Measurements from ENCODE around the gene IP6K1.
"Not testable (repeated sequence)": the region's sequence is repeated elsewhere in the genome, so short reads cannot be mapped to it uniquely, and the experiment has no call there.

Gene IP6K1

DNA sequence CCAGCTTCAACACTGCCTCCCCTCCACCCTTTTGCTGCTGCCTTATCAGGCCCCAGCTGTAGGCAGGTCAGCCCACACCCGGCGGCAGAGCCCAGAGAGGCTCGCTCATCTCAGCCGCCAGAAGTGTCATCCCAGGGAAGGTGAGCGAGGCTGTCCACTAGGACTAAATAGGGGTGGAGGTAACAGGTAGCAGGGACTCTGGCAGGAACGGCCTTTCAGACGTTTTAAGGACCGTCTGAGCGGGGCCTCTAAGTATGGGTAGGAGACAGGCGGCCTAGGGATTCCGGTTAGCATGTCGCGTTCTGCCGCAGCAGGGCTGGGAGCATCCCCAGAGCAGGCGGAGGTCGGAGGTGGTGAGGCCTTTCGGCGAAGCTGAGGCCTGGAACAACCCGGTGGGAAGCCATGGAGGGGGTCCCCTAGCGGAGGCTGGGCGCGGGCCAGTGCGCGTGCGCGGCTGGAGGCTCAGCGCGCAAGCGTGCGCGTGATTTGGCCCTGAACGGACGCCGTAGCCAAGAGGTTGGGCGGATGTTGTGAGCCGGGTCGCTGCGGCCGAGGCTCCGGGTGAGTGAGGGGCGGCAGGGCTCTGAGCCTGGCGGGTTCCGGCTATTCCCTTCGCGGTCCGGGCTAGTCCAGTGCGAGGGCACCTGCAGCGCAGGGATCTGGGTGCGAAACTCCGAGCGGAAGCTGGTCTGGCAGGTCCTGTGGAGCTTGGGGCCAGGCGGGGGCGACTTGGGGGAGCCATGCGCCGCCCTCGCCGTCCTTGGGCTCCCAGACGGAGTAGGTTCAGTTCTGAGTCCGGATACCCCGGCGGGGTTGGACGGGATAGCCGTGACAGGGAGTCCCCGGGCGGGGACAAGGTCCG is 97.1 kb downstream of the IP6K1 start, which contains the start of the genes MST1 and RNF123:
TSS of gene MST1 (minus strand) at position 429 of the 862 bp plus-strand sequence. CDS start 783 bp downstream, outside the sequence.
TSS of gene RNF123 (plus strand) at position 512 of the 862 bp plus-strand sequence. CDS start 1,609 bp downstream, outside the sequence.
- peak; percentile 85 to 91 for DNase-seq (ENCODE audit: low read depth in 2 of 2)

DNA sequence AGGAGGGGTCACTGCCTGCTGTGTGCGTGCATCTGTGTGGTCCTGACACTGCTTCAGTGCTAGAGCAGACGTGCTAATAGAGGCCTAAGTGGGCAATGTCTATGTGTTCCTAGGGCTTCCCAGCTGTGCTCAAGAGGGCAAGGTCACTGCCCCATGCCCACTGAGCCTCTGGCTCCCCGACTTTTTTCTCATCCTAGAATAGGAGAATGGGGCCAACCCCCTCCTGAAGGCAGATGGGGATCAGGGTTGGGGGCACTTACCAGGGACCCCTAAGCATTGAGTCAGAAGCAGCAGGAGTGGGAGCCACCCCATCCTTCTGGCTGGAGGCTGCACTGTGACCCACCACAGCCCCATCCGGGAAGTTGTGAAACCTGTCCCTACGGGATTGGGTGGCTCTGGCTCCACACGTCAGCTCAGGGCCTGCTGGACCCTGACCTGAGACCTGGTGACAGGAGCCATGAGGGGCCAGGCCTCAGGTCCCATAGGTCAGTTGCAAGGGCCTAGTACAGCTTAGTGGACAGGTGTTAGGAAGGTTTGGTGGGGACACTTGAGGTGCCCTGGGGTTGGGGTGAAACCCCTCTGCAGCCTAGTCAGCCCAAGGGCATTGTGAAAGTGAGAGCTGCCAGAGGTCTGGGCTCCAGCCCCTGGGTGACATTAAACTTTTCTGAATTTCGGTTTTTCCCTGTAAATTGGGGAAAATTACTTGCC is 97.8 kb downstream of the IP6K1 start:
- DNase-seq (ENCODE audit: low read depth in 2 of 2) = not testable (repeated sequence)

DNA sequence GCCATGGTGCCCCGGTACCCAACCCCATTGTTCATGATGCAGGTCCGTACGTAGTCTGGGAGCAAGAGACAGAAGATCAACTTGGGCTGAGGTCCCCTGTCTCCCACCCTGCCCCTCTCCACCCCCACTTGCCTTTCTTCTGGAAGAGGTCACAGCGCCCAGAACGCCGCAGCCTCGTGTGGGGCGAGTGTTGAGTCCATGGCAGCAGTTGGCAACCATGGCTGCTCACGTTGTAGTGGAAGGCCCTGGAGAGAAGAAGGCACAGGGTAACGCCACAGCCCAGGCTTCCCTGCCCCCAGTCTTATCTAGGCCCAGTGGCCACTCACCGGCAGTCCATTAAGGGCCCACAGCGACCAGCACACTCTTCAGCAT is 98.9 kb downstream of the IP6K1 start:
- DNase-seq (ENCODE audit: low read depth in 2 of 2) = not testable (repeated sequence)

DNA sequence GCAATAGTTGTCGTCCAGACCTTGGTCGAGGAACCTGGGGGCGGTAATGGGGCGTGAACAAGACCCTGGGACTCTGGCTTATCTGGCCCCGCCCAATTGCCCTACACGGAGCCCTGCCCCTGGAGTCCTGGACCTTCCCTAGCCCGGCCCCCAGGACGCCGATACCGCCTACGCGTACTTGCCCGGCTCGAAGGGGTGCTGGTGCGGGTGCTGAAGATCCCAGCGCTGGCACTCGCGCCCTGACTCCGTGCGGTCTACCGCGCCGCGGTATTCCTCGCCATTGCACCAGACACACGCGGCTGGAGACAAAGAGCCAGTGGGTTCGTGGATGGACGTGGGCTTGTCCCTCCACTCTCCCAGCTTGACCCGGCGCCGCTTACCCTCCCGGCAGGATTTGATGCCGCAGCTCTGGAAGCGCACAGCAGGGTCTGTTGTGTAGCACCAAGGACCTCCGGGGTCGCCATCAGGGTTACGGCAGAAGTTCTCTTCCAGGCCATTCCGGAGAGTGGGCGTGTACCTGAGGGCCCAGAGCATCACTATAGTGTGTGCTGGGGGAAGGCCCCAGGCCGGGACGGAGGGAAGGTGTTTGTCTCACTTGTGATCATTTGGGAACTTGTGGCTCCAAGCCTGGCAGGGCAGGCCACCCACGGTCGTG is 99.4 kb downstream of the IP6K1 start:
- peak in 1 of 2 donors; percentile 37 for DNase-seq (ENCODE audit: low read depth in 2 of 2)

- not testable (repeated sequence) for DNase-seq (ENCODE audit: low read depth in 2 of 2)
Measured at GRCh38 chr3:49686346-49686745, 100.0 kb downstream of the IP6K1 start.

- not testable (repeated sequence) for DNase-seq (ENCODE audit: low read depth in 2 of 2)
Measured at GRCh38 chr3:49685846-49686245, 100.5 kb downstream of the IP6K1 start.

DNA sequence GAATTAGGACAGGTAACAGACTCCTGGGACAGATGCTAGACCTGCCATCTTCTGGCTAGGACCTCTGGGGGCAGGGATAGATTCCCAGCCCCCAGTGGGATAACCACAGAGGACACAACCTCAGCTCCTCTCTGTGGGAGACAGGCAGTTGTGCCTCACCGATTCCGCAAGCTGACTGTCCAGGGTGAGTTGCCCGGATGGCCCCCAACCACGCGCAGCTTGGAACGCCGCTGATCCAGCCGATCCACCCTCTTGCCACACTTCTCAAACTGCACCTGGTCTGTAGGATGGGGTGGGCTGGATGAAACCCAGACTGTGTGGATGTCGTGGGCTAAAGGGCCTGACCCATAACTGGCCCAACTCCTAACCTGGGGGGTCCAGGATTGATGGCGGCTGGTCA is 101.2 kb downstream of the IP6K1 start:
- DNase-seq (ENCODE audit: low read depth in 2 of 2) = not testable (repeated sequence)

DNA sequence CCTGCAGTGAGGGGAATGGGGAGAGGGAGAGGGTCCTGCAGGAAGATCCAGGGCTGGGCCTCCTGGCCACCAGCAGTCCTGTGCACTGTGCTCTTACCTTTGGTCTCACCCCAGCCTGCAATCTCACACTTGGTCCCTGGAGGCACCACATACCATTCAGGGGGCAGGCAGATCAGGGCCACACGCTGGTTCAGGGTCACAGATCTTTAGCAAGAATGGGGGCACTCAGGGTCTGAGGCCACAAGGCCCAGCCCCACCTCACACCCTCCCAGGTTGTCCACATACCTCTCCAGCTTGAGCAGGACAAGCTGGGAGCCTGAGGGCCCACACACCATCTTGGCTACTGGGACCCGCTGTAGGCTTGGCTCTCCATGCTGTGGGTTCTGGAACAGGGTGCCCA is 101.9 kb downstream of the IP6K1 start:
- not testable (repeated sequence) for DNase-seq (ENCODE audit: low read depth in 2 of 2)

DNA sequence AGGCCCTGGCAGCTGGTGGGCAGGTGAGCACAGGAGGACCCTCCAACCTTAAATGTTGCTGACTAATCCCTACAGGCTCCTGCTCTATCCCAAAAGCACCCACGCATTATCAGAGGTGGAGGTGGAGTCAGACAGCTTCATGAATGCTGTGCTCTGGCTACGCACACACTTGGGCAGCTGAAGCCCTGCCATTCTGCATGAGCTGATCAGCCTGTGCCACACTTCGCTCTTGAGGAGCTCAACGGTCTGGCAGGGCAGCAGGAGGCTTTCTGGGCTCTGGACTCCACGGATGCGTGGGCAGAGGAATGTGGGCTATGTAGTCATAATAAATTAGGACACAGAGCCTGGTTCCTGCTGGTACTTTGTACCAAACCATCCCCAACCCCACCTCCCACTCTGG is 103.2 kb downstream of the IP6K1 start:
- no peak for DNase-seq (ENCODE audit: low read depth in 2 of 2)

- DNase-seq (ENCODE audit: low read depth in 2 of 2) = no peak
Measured at GRCh38 chr3:49681543-49681942, 104.8 kb downstream of the IP6K1 start.

DNA sequence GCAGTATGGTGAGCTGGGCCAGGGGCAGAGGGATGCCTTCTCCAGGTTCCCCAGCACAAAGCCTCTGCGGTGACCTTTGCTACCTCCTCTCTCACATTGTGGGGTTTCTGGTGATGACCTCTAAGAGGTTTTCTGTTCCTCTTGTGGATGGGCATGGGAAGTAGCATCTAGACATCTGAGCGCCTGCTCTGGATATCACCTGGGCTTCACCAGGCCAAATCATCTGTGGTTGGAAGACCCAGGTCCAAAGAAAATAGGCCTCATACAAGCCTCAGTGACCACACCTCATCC is 105.2 kb downstream of the IP6K1 start:
- DNase-seq (ENCODE audit: low read depth in 2 of 2) = no peak

GRCh38 chr3:49680493-49681231 is 105.7 kb downstream of the IP6K1 start:
- no peak for DNase-seq (ENCODE audit: low read depth in 2 of 2)

GRCh38 chr3:49675912-49676311 is 110.4 kb downstream of the IP6K1 start:
- DNase-seq (ENCODE audit: low read depth in 2 of 2) = no peak

- DNase-seq (ENCODE audit: low read depth in 2 of 2) = no peak
Measured at GRCh38 chr3:49674497-49674983, 111.8 kb downstream of the IP6K1 start.
